IPS DF 4.7 (cell line): ENCODE results near the gene RNF213.
A peak's percentile ranks its signal among the peaks of the same experiment; 100 is the strongest.
"Not testable (repeated sequence)": the region's sequence is repeated elsewhere in the genome, so short reads cannot be mapped to it uniquely, and the experiment has no call there.

Experiments
- DNase-seq: peaks from one replicate; pipeline ENCODE4 v3.0.0-alpha.2; 2013; ENCODE audit warnings: low spot score; ENCODE audit errors: extremely low read depth

The RNF213 gene

DNA sequence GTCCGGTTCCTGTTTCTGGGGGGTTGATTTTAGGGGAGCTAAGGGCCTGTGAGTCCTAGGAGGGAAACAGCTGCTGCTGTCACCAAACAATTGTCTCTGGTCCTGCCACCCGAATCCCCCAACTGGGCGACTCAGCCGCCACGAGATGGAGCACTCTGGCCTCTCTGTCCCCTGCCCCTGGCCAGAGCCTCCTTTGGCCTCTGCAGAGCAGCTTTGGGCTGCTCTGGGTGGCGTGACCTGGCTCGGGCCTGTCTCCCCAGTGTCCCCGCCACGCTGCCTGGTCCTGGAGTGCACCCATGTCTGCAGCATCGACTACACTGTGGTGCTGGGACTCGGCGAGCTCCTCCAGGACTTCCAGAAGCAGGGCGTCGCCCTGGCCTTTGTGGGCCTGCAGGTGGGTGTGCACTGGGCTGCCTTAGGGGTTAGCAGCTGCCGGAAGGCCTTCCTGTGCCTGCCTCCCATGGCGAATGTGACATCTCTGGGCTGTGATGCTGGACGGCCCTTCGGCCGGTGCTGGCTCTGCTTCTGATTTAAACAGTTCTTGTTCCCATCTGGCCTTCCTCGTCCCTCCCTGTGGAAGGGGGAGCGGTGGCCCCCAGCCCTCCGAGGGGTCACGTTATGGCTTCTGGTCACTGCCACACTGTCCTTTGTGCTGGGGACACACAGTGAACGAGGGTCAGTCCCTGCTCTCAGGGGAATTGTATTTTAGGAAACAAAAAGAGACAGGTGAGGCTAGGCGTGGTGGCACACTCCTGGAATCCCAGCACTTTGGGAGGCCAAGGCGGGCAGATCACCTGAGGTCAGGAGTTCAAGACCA is 11.6 kb upstream of the RNF213 start:
- DNase-seq = no peak

DNA sequence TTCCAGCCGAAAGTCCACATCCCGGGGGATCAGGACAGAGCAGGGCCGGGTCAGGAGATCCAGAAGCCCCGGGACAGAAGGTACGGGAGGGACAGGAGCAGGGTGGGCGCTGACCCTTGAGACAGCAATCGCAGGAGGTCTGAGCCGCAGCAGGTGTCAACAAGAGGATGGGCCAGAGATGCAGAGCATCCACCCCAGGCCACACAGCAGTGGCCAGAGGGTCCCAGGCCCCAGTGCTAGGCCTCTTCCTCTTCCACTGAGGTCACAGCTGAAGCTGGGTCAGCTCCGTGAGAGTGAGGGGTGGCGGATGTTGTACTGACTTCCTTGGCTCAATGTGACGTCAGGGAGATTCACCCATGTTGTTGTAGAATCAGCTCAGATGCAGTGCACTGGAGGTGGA is 8.7 kb upstream of the RNF213 start:
- no peak for DNase-seq

DNA sequence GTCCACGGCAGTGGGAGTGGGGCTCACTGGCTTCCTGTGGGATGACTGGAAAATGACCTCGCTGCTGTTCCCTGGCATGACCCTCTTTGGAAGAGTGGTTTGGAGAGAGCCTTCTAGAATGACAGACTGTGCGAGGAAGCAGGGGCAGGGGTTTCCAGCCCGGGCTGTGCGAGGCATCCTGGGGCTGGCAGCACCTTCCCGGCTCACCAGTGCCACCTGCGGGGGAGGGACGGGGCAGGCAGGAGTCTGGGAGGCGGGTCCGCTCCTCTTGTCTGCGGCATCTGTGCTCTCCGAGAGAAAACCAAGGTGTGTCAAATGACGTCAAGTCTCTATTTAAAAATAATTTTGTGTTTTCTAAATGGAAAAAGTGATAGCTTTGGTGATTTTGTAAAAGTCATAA is 7.8 kb upstream of the RNF213 start:
- no peak for DNase-seq

DNA sequence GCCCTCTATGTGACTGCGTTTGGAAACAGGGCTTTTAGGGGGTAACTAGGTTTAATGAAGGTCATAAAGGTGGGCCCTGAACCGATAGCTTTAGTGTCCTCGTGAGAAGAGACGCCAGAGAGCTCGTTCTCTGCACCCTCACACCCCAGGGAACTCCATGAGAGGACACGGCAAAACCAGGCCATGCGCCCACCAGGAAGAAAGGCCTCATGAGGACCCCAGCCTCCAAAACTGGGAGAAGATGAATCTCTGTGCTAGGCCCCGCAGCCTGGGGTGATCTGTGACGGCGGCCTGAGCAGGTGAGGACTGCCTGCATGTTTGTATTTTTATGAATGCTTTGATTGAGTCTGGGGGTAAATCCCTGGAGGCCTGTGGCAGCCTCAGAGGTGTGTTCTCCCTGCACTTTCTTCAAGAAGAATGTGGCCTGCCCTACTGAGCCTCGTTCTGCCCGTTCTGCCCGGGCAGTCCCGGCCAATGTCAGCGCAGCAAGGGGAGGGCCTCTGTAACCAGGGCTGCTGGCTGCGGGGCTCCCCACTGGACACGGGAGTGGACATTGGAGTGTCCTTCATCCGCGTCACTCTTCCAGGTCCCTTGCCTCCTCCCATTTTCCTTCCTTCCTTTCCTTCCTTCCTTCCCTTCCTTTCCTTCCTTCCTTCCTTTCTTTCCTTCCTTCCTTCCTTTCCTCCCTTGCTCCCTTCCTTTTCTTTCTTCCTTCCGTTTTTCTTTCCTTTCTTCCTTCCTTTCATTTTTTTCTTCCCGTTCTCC is 6.8 kb upstream of the RNF213 start:
- no peak for DNase-seq

DNA sequence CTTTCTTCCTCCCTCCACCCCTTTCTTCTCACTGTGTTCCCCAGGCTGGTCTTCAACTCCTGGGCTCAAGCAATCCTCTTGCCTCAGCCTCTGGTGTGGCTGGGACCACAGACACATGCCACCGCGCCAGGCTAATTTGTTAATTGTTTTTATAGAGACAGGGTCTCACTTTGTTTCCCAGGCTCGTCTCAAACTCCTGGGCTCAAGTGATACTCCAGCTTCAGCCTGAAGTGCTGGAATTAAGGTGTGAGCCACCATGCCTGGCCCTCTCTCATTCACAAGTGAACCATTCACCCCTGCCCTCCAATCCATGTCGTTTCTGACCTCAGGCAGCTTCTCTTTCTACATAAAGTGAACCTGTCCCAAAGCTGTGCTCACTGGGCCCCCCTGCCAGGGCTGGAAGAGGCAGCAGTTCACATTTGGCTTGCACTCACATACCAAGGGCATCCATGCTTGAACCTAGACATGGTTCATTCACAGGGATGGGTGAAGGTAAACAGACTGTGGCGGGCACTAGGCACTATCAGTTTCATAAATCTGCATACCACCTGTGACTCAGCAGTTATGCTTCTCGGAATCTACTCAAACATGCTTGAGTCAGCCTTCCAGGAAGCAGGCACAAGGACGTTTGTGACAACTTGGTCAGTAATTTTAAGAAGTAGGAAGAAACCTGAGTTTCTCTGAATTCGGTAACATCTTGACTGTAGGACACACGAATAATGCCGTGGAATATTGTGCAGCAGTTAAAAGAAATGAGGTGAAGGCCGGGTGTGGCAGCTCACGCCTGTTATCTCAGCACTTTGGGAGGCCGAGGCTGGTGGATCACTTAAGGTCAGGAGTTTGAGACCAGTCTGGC is 6.0 kb upstream of the RNF213 start:
- no peak for DNase-seq

DNA sequence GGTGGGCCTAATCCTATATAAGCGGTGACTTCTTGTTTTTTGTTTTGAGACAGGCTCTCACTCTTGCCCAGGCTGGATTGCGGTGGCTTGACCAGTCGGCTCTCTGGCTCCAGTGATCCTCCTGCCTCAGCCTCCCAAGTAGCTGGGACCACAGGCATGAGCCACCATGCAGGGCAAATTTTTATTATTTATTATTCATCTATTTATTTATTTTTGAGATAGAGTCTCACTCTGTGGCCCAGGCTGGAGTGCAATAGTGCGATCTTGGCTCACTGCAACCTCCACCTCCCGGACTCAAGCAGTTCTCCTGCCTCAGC is 4.7 kb upstream of the RNF213 start:
- no peak for DNase-seq

DNA sequence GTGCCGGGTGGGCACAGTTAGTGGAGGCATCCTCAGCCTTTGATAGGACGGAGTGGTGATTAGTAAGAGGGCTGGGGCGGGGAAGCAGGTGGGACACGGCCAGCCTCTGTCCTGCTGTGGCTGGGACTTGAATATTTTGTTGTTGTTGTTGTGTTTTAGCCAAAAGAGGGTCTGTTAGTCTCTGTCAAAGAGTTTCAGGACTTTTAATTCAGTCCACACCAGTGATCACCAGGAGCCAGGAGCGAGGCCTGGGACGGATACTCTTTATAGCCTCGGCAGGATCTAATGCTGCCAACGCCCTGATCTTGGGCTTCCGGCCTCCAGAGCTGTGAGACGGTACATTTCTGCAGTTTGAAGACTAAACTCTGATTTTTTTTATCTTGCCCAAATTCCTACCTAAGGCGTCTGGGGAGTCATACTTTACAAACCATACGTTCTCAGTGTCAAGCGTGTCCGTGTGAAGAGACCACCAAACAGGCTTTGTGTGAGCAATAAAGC is 2.9 kb upstream of the RNF213 start:
- no peak for DNase-seq

DNA sequence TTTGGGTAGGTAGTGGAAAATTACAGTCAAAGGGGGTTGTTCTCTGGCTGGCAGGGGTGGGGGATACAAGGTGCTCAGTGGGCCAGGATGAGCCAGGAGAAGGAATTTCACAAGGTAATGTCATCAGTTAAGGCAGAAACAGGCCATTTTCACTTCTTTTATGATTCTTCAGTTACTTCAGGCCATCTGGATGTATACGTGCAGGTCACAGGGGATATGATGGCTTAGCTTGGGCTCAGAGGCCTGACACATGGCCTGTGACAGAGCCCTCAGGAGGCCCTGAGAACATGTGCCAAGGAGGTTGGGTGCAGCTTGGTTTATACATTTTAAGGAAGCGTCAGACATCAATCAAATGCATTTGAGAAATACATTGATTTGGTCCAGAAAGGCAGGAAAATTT is 2.4 kb upstream of the RNF213 start:
- not testable (repeated sequence) for DNase-seq

DNA sequence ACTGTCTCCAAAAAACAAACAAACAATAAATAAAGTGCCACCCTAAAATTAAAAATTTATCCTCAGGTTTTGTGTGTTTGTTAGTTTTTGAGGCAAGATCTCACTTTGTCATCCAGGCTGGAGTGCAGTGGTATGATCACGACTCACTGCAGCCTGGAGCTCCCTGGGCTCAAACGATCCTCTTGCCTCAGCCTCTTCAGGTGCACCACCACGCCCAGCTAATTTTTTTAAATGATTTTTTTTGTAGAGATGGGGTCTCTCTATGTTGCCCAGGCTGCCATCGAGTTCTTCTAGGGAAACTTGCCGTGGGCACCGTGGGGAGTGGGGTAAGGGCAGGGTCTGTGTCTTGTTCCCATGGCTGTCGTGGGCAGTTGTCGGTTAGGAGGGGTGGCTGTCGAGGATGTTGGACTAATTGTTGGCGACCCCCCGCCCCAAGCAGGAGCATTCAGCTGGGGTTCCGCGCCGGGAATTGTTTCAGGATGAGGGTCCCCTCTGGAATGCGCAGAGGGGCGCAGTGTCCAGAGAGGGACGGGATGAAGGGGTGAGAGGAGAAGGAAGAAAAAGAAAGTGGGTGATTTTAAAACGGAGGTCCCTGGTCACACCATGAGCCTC is 1.1 kb upstream of the RNF213 start:
- DNase-seq = no peak

DNA sequence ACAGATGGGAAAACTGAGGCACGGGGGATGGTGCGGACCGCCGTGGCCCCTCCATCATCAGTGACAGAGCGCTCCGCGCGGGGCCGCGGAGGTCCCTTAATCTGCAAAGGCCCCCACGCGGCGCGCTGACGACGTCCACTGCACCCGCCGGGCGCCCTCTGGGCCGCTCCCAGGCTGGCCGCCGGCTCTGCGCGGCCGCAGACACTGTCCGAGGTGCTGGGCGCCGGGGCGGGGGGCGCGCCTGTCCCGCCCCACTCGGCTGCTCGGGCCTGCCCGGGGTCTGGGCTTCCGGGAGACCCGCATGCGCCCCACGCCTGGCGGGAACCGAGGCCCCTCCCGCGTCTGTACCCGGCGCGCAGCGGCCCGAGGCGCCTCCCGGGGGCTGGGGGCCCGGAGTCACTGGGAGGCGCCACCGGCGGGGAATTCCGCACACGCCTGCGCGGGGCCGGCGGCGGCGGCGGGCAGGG is 550 bp upstream of the RNF213 start:
- DNase-seq = no peak

DNA sequence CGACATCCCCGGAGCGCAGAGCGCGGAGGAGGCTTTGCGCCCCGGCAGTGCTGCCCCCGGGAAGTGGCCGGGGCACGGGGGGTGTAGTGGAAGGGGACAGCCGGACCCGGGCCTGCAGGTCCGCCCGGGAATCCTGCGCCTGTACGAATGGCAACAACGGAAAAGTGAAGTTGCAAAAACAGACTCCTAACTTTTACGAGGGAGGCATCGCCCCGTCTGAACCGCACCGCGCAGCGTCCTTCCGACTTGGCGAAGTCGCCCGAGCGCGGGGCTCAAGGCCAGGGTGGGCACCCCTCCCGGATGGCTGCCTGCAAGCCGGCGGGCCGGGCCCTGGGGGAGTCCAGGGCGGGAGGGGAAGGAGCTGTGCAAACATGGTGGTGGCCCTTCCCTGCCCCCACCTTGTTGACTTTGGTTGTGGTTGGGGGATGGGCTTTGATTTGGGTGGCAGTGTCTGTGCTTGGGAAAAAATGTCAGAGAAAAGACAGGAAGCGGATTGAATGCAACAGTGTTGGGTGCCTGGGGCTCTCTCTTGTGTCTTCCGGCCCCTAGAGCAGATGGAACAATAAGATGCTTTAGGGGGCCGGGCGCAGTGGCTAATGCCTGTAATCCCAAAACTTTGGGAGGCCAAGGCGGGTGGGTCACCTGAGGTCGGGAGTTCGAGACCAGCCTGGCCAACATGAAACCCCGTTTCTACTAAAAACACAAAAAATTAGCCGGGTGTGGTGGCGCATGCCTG is 675 bp downstream of the RNF213 start:
- peak; percentile 80 for DNase-seq

DNA sequence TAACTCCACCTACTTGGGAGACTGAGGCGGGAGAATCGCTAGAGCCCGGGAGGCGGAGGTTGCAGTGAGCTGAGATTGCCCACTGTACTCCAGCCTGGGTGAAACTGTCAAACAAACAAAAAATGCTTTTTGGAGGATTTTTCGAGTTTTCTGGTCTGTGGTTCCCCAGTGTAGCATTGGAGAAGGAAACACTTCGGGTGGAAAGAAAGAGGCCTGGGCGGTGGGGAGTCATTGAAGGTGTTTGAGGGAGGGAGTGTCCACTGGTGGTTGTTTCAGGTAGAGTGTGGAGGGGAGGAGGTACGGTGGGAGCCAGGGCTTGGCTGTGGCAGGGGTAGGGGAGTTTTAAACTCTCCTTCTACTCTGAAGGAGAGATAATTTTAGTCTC is 1.2 kb downstream of the RNF213 start:
- no peak for DNase-seq

DNA sequence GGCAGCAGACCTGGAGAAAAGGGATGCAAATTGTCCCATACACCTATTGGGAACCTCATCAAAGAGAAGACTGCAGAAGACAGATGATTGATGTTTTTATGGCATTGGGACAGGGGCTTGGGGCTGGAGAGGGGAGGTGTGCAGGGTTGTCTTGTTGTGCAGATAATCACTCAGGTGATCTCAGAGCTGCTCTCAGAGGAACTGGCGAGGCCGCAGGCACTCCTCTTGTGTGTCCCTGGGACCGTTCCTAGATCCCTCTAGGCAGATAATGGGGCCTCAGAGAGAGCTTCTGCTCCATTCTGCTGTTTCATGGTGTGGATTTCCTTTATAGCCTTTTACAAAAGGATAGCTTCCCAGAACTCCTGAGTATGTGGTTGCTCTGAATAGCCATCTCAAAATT is 1.6 kb downstream of the RNF213 start:
- no peak for DNase-seq

DNA sequence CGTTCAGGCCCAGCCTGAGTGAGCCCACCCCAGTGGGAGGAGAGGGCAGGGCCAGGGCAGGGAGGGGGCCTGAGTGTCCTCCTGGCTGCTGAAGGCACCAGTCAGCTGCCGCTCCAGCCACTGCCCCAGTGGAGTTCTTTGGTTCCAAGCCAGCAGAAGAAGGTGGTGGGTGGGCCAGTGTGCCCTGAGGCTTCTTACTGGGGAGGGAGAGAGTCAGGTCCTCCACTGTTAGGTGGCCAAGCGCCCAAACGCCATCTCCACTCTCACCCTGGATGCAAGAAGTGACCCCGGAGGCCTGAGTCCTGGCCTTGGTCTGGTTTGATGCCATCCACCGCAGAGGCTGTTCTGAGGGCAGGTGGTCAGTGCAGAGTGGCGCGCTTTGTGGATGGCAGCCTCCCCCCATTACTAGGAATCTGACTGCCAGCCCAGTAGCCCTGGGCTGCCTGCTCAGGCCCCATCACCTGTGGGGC is 2.2 kb downstream of the RNF213 start:
- DNase-seq = no peak

DNA sequence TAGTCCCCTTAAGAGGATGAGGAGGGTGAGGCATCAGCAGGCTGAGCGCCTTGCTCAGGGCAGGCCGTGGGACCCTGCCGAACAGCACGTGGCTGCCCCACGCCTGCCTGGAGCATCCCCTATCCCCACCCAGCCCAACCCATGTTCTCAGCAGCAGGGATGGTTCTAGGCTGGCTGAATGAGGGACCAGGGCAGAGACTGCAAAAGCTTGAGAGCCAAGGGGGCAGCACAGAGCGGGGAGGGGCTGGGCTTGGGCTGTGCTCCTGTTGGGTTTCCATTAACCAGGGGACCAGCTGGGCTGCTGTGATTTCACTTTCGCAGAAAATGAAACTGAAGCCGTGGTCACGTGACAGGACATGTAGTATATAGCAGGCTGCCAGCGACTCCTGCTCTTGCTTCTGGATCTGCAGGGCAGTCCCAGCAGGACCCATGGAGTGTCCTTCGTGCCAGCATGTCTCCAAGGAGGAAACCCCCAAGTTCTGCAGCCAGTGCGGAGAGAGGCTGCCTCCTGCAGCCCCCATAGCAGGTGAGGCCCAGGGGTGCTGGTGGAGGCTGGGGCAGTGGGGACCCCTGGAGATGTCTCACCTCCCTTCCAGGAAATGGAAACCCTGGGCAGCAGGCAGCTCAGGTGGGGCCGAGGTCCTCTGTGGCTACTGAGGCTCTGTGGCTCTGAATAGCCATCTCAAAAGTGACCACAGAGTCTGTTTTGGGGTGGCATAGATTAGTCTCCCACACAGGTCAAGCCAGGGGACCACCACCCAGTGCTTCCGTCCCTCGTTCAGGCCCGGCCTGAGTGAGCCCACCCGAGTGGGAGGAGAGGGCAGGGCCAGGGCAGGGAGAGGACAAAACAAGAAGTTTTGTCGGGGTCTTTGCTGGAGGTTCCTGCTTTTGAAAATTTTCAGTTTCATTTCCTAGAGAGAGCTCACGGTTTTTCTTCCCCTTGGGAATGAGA is 2.9 kb downstream of the RNF213 start:
- no peak for DNase-seq

DNA sequence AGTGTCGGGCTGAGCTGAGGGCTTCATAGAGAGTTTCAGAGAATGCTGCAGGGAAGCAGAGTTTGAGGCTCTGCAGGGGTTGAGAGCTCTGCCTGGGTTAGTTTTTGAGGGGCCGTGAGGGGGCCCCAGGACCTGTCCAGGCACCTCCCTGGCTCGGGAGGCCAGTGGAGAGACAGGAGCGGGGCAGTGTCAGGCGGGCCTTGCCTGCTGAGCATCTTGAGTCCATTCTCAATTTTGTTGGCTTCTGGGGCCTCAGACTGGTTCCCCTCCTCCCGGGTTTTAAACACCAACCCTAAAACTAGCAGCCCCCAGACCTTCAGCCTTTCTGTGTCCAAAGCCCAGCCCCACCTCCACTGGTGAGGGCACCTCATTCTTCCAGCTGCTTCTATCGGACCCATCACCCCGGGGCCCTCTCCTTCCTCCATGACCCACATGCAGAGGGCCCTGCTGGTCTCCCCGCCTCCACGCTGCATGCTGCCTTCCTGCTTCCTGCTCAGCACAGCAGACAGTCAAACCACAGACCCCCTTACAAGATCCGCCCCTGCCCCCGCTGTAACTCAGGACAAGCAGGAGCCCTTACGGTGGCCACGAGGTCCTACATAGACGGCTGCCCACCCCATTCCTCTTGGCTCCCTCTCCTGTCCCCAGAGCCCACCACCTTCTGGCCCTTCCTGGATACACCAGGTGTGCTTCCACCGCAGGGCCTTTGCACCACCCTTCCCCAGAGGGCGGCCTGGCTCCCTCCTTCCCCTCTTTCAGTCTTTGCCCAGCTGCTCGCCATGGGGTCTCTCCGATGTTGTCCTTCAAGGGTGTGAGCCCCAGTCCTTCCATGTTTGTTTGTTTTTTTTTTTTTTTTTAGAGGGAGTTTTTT is 3.8 kb downstream of the RNF213 start:
- DNase-seq = no peak

DNA sequence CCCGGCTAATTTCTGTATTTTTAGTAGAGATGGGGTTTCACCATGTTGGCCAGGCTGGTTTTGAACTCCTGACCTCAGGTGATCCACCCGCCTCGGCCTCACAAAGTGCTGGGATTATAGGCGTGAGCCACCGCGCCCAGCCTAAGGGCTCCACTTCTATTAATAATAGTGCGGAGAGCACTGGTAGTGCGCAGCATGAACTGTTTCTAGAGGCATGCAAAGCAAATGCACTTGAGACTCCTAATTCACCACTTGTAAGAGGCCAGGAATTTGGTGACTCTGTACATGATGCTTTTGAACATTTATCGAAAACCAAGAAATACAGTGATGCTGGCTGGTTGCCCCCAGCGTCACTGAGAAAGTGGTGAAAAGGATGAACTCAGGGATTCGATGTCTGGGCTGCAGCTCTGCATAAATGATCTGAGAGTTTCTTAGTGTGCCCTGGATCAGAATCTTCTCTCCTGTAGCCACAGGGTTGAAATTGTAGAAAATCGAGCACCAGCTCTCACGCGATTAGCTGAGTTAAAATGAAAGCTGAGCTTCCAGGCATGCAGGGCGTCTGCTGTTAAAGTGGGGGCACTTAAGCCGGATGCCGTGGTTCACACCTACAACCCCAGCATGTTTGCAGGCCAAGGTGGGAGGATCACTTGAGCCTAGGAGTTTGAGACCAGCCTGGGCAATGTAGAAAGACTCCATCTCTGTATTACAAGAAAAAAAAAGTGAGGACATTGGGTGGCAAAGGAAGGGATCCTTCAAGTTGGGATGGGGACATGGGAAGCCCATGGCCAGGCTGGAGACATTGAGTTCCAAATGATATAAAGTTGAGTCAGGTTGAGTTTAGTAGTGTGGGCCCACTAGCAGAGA is 4.8 kb downstream of the RNF213 start:
- no peak for DNase-seq

DNA sequence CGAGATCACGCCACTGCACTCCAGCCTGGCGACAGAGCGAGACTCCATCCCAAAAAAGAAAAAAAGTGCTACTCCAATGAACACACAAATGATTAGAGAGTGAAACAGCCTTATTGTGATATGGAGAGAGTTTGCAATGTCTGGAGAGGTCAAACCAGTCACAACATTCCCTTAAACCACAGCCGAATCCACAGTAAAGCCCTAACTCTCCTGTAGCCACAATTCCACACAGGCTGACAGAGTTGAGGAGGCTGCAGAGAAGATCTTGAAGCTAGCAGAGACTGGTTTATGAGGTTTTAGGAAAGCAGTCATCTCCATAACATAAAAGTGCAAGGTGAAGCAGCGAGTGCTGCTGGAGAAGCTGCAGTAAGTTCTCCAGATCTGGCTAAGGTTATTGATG is 6.7 kb downstream of the RNF213 start:
- DNase-seq = no peak
